Endothelial cell of umbilical vein (primary cell): ENCODE results near the gene GSPT1.

Source experiments
- EZH2 ChIP-seq: IDR thresholded peaks from 2 replicates; pipeline ENCODE4 v1.6.1; 2012; ENCODE audit warnings: borderline replicate concordance, low read depth, mild to moderate bottlenecking, moderate library complexity, low read length, inconsistent platforms; ENCODE audit not compliant: severe bottlenecking
- POLR2A ChIP-seq: IDR thresholded peaks from 2 replicates; pipeline ENCODE4 v1.6.1; 2012; ENCODE audit warnings: low read depth, mild to moderate bottlenecking, control low read depth, low read length
- POLR2AphosphoS5 ChIP-seq: IDR thresholded peaks from 2 replicates; pipeline ENCODE4 v1.6.1; 2012; ENCODE audit warnings: low read depth, mild to moderate bottlenecking, control low read depth, low read length, moderate library complexity; ENCODE audit not compliant: insufficient read depth
- TF ChIP-seq, protein P1 (sequence below), 2 donors: IDR thresholded peaks; 1 replicate in 1 of 2; 2 replicates in 1 of 2; pipeline ENCODE4 v1.5.1; 2011; ENCODE audit warnings: low read length in 2 of 2, mild to moderate bottlenecking in 2 of 2, moderate library complexity in 2 of 2, control low read depth in 1 of 2, inconsistent platforms in 1 of 2, low read depth in 1 of 2; ENCODE audit not compliant: insufficient read depth in 1 of 2; ENCODE audit errors: extremely low read depth in 1 of 2
- TF ChIP-seq, protein P2 (sequence below): IDR thresholded peaks from 2 replicates; pipeline ENCODE4 v1.6.1; 2011; ENCODE audit not compliant: insufficient read depth, insufficient read length

DNA sequence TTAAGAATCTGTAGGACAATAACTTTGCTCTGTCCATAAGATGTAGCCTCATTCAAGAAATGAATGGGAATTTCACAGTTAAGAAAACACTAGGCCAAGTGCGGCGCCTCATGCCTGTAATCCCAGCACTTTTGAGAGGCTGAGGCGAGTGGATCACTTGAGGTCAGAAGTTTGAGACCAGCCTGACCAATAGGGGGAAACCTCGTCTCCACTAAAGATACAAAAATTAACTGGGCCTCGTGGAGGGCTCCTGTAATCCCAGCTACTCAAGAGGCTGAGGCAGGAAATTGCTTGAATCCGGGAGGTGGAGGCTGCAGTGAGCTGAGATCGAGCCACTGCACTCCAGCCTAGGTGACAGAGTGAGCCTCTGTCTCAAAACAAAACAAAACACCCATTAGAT is 44.6 kb downstream of the GSPT1 start:
- TF ChIP-seq, protein P1, sequence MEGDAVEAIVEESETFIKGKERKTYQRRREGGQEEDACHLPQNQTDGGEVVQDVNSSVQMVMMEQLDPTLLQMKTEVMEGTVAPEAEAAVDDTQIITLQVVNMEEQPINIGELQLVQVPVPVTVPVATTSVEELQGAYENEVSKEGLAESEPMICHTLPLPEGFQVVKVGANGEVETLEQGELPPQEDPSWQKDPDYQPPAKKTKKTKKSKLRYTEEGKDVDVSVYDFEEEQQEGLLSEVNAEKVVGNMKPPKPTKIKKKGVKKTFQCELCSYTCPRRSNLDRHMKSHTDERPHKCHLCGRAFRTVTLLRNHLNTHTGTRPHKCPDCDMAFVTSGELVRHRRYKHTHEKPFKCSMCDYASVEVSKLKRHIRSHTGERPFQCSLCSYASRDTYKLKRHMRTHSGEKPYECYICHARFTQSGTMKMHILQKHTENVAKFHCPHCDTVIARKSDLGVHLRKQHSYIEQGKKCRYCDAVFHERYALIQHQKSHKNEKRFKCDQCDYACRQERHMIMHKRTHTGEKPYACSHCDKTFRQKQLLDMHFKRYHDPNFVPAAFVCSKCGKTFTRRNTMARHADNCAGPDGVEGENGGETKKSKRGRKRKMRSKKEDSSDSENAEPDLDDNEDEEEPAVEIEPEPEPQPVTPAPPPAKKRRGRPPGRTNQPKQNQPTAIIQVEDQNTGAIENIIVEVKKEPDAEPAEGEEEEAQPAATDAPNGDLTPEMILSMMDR (IDR thresholded peaks at IDR 0.05; ENCODE audit: extremely low read depth in 1 of 2, insufficient read depth in 1 of 2, low read depth in 1 of 2, low read length in 2 of 2), result peak in 1 of 2 donors; percentile 11
- TF ChIP-seq POLR2AphosphoS5 (no peak), POLR2A (no peak), EZH2 (no peak)
- TF ChIP-seq, protein P2, sequence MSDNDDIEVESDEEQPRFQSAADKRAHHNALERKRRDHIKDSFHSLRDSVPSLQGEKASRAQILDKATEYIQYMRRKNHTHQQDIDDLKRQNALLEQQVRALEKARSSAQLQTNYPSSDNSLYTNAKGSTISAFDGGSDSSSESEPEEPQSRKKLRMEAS, result no peak
